K562 (cell line): Measurements from ENCODE around the gene SEBOX. TPM values are rescaled to one million over a fixed set of nuclear protein-coding genes. Genes with fewer than 3 reads are reported as not detected.
A peak's percentile ranks its signal among the peaks of the same experiment; 100 is the strongest.

Source experiments
- ARNT ChIP-seq, 2 experiments: fragments of 450-650 bp; IDR thresholded peaks; 2 replicates each; pipeline ENCODE4 v1.6.1; 2016; ENCODE audit warnings: mild to moderate bottlenecking in 1 of 2
- BDP1 ChIP-seq: IDR thresholded peaks from 3 replicates; pipeline ENCODE4 v1.6.1; 2011; ENCODE audit not compliant: insufficient read length, insufficient read depth
- FOXP1 ChIP-seq: sonication (generic); formaldehyde crosslinking; IDR thresholded peaks from 2 replicates; pipeline ENCODE4 v1.8.0; 2022; ENCODE audit warnings: mild to moderate bottlenecking, missing genetic modification reagents
- KDM5B ChIP-seq: fragments of 200-600 bp; sonication (generic); IDR thresholded peaks from 2 replicates; pipeline ENCODE4 v1.6.1; 2012; ENCODE audit warnings: low read depth, mild to moderate bottlenecking, moderate library complexity, low read length, control low read depth, inconsistent platforms; ENCODE audit not compliant: insufficient replicate concordance
- KLF10 ChIP-seq: fragments of 250-450 bp; sonication (Bioruptor Pico); IDR thresholded peaks from 2 replicates; pipeline ENCODE4 v1.6.1; 2021; ENCODE audit warnings: matching md5 sums
- MYC ChIP-seq, 2 experiments: fragments of 250-450 bp in 1 of 2; sonication (Bioruptor Pico) in 1 of 2; IDR thresholded peaks; 2 replicates each; pipeline versions ENCODE4 v1.5.1 to v1.6.1; 2012 to 2021; ENCODE audit warnings: low read depth in 2 of 2, borderline replicate concordance in 1 of 2, improper control_type of control experiment in 1 of 2, low read length in 1 of 2, mild to moderate bottlenecking in 1 of 2, moderate library complexity in 1 of 2
- NFYB ChIP-seq: IDR thresholded peaks from 2 replicates; pipeline ENCODE4 v1.6.1; 2011; ENCODE audit warnings: mild to moderate bottlenecking, moderate library complexity; ENCODE audit not compliant: insufficient read length; ENCODE audit errors: extremely low read depth
- POLR2G ChIP-seq: fragments of 200-400 bp; formaldehyde crosslinking; IDR thresholded peaks from 2 replicates; pipeline ENCODE4 v1.6.1; 2017; ENCODE audit warnings: low read depth, mild to moderate bottlenecking, antibody characterized with exemption, low read length, moderate library complexity
- RBM22 ChIP-seq: fragments of 200-400 bp; formaldehyde crosslinking; IDR thresholded peaks from 2 replicates; pipeline ENCODE4 v1.6.1; 2018; ENCODE audit warnings: low read length, low read depth; ENCODE audit not compliant: poor library complexity, severe bottlenecking
- SAFB ChIP-seq: fragments of 200-400 bp; formaldehyde crosslinking; IDR thresholded peaks from 2 replicates; pipeline ENCODE4 v1.6.1; 2017; ENCODE audit warnings: low read depth, low read length, borderline replicate concordance
- ZFP36 ChIP-seq: fragments of 150-350 bp; IDR thresholded peaks from 2 replicates; pipeline ENCODE4 v1.6.1; 2018; ENCODE audit warnings: low read length, low read depth; ENCODE audit not compliant: partially characterized antibody
- ZNF146 ChIP-seq: IDR thresholded peaks from one replicate; pipeline ENCODE4 v1.6.1; 2018; ENCODE audit warnings: missing compliant biosample characterization; ENCODE audit not compliant: unreplicated experiment
- ZNF24 ChIP-seq: fragments of 450-650 bp; IDR thresholded peaks from 2 replicates; pipeline ENCODE4 v1.6.1; 2016
- ZNF444 ChIP-seq: fragments of 250-450 bp; sonication (Bioruptor Pico); IDR thresholded peaks from 2 replicates; pipeline ENCODE4 v1.4.0; 2020; ENCODE audit warnings: mild to moderate bottlenecking, moderate library complexity
- ZNF79 ChIP-seq: fragments of 250-450 bp; sonication (Bioruptor Pico); IDR thresholded peaks from 2 replicates; pipeline ENCODE4 v1.4.0; 2020; ENCODE audit warnings: low read depth, mild to moderate bottlenecking, moderate library complexity
- polyA plus RNA-seq, 8 experiments: library from polyadenylated mRNA; depleted of rRNA in 4 of 8; stranded (reverse) in 5 of 8; unstranded in 3 of 8; fragments of >200 nt; fragmentation: Nextera tagmentation in 2 of 8; fragmentation: Illumina TruSeq in 1 of 8; extraction: Ambion mirVana in 2 of 8; extraction: Trizol in 1 of 8; gene quantifications; 2 replicates each; pipeline versions ENCODE4 v1.2.1 to v1.2.3, GENCODE V29; 2011 to 2014; ENCODE audit warnings: inconsistent platforms in 1 of 8, missing spikeins in 1 of 8
- total RNA-seq, 7 experiments: library from RNA; depleted of rRNA in 6 of 7; stranded (reverse); fragments of >200 nt in 6 of 7; fragmentation: Illumina TruSeq in 2 of 7; extraction: Trizol in 2 of 7; gene quantifications; 2 replicates each; pipeline versions ENCODE4 v1.2.1 to v1.2.3, GENCODE V29; 2011 to 2021; ENCODE audit warnings: low replicate concordance in 1 of 7
- TF ChIP-seq, protein P1 (sequence below): IDR thresholded peaks from 2 replicates; pipeline ENCODE4 v1.6.1; 2016; ENCODE audit warnings: missing genetic modification characterization, missing compliant biosample characterization
- TF ChIP-seq, protein P2 (sequence below): fragments of 200-800 bp; sonication (Bioruptor generic); IDR thresholded peaks from 2 replicates; pipeline ENCODE4 v1.6.1; 2017; ENCODE audit warnings: missing genetic modification characterization, missing compliant biosample characterization
- TF ChIP-seq, protein P3 (sequence below), 2 experiments: fragments of 450-650 bp; IDR thresholded peaks; 2 replicates each; pipeline ENCODE4 v1.6.1; 2018; ENCODE audit warnings: mild to moderate bottlenecking in 2 of 2, low read depth in 1 of 2; ENCODE audit not compliant: partially characterized antibody in 2 of 2

SEBOX gene
- total and polyA plus RNA-seq, 9 of the 15 experiments (the other 6 are each of a cell fraction or from before 2014, with no cell fraction given) = not detected

DNA sequence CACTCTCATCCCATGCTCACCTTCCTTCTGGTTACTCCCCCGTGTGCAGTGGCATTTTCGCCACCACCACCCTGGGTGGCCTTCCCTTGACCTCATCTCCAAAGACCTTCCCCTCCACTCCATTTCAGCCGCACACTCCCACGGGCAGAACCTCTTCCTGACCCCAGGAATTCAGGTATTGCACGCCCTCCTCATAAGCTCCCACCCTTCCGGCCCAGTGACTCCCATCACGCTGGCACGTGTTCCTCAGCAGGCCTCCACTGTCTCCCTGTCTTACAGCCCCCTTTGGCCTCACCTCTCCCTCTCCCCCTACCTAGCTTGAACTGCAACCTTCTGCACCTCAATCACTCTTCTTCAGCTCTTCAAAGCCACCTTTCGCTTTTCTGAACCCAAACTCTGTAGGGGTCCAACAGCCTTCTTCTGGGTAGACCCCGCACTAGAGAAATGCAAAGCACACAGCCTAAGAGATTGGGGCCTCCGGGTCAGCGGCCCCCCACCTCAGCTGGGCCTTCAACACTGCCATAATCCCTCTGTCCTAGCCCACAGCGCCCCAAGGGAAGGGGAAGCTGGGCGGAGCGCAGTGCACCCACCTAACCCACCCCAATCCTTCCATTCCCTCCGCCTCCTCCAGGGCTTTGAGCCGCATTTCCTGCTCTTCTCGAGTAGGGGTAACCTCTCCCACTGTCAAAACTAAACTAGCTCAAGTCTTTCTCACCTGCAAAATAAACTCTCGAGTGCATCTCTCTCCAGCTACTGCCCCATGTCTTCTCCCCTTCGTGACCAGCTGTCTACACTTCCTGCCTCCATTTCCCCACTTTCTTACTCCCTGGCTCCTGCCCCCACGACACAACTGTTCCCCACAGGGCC lies 47.7 kb downstream of the SEBOX start (continued):
- TF ChIP-seq POLR2G (0 out of 2 replicates have a peak, but pooled peaks have one; percentile 4), SAFB (no peak), ZNF146 (CRISPR knock-in tag) (no peak), ZNF79 (CRISPR knock-in tag) (no peak), KLF10 (CRISPR knock-in tag) (no peak), RBM22 (no peak), ZNF24 (no peak), ARNT (IDR thresholded peaks at IDR 0.05) (peak in 1 of 2 experiments; percentile 10; a peak in 2 of 4 replicates), KDM5B (no peak), FOXP1 (CRISPR knock-in tag) (no peak), ZNF444 (no peak), NFYB (no peak), BDP1 (no peak), MYC (IDR thresholded peaks at IDR 0.05; ENCODE audit: low read depth, low read length) (peak; percentile 58; the same call in 1 of the 2 replicates), MYC (CRISPR knock-in tag; IDR thresholded peaks at IDR 0.05; ENCODE audit: borderline replicate concordance, low read depth) (no peak), ZFP36 (no peak)
- TF ChIP-seq, protein P1, sequence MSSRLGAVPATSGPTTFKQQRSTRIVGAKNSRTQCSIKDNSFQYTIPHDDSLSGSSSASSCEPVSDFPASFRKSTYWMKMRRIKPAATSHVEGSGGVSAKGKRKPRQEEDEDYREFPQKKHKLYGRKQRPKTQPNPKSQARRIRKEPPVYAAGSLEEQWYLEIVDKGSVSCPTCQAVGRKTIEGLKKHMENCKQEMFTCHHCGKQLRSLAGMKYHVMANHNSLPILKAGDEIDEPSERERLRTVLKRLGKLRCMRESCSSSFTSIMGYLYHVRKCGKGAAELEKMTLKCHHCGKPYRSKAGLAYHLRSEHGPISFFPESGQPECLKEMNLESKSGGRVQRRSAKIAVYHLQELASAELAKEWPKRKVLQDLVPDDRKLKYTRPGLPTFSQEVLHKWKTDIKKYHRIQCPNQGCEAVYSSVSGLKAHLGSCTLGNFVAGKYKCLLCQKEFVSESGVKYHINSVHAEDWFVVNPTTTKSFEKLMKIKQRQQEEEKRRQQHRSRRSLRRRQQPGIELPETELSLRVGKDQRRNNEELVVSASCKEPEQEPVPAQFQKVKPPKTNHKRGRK = no peak
- TF ChIP-seq, protein P2, sequence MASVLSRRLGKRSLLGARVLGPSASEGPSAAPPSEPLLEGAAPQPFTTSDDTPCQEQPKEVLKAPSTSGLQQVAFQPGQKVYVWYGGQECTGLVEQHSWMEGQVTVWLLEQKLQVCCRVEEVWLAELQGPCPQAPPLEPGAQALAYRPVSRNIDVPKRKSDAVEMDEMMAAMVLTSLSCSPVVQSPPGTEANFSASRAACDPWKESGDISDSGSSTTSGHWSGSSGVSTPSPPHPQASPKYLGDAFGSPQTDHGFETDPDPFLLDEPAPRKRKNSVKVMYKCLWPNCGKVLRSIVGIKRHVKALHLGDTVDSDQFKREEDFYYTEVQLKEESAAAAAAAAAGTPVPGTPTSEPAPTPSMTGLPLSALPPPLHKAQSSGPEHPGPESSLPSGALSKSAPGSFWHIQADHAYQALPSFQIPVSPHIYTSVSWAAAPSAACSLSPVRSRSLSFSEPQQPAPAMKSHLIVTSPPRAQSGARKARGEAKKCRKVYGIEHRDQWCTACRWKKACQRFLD (CRISPR knock-in tag) = 0 out of 2 replicates have a peak, but pooled peaks have one; percentile 35
- TF ChIP-seq, protein P3, sequence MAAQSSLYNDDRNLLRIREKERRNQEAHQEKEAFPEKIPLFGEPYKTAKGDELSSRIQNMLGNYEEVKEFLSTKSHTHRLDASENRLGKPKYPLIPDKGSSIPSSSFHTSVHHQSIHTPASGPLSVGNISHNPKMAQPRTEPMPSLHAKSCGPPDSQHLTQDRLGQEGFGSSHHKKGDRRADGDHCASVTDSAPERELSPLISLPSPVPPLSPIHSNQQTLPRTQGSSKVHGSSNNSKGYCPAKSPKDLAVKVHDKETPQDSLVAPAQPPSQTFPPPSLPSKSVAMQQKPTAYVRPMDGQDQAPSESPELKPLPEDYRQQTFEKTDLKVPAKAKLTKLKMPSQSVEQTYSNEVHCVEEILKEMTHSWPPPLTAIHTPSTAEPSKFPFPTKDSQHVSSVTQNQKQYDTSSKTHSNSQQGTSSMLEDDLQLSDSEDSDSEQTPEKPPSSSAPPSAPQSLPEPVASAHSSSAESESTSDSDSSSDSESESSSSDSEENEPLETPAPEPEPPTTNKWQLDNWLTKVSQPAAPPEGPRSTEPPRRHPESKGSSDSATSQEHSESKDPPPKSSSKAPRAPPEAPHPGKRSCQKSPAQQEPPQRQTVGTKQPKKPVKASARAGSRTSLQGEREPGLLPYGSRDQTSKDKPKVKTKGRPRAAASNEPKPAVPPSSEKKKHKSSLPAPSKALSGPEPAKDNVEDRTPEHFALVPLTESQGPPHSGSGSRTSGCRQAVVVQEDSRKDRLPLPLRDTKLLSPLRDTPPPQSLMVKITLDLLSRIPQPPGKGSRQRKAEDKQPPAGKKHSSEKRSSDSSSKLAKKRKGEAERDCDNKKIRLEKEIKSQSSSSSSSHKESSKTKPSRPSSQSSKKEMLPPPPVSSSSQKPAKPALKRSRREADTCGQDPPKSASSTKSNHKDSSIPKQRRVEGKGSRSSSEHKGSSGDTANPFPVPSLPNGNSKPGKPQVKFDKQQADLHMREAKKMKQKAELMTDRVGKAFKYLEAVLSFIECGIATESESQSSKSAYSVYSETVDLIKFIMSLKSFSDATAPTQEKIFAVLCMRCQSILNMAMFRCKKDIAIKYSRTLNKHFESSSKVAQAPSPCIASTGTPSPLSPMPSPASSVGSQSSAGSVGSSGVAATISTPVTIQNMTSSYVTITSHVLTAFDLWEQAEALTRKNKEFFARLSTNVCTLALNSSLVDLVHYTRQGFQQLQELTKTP (IDR thresholded peaks at IDR 0.05; ENCODE audit: low read depth in 1 of 2, partially characterized antibody in 2 of 2) = no peak
